ENCODE results near the gene COG4.

COG4 gene

GRCh38 chr16:70526403-70526802 lies 3.0 kb upstream of the COG4 start:
- DNase-seq: no peak

DNA sequence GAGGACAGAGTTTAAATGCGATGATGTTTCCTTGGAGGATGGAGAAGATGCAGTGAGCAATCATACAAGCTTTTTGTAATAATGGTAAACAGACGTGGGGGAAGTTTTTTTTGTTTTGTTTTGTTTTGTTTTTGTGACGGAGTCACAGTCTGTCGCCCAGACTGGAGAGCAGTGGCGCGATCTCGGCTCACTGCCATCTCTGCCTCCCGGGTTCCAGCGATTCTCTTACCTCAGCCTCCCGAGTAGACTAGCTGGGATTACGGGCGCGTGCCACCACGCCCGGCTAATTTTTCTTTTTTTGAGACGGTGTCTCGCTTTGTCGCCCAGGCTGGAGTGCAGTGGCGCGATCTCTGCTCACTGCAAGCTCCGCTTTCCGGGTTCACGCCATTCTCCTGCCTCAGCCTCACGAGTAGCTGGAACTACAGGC lies 1.1 kb upstream of the COG4 start:
- peak; percentile 32 for DNase-seq

DNA sequence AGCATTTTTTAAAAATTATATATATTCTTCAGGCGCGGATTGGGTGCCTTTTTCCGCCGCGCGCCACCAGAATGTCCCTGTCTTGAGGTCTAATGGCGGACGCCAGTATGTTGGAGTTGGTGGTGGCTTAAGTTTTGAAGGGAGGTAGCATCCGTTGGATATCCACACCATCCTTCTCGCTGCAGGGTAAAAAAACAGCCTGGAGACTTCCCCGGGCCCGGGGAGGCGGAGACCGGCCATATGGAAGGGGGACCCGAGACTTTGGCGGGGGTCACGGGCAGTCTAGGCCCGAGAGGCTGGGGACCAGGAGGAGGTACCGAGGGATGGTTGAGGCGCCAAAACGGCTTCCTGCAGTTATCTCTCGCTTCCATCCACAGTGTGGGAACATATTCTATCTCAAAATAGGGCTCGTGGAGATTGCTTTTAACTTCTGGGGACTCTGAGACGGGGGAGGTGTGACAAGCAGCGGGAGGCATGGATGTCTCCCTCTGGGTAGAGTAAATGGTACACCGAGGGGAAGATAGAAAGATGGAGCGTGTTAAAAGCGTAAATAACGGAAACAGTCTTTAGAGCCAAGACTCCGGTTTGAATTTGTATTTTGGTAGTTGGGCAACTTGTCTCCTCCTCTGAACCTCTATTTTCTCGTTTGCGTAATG lies 517 bp upstream of the COG4 start, which contains the start of gene SF3B3:
Gene SF3B3 (plus strand): TSS at position 74 of the 656 bp plus-strand sequence. CDS start 2,841 bp downstream, outside the sequence.
- DNase-seq: no peak

GRCh38 chr16:70522216-70523075 lies 908 bp downstream of the COG4 start:
- DNase-seq: no peak

GRCh38 chr16:70520612-70521297 lies 2.6 kb downstream of the COG4 start:
- no peak for DNase-seq

- no peak for DNase-seq
These were observed 10.9 kb downstream of the COG4 start for GRCh38 chr16:70512456-70512855.

- DNase-seq: no peak
These were observed 11.5 kb downstream of the COG4 start for GRCh38 chr16:70511833-70512232.

GRCh38 chr16:70510216-70510615 lies 13.1 kb downstream of the COG4 start:
- DNase-seq: no peak

DNA sequence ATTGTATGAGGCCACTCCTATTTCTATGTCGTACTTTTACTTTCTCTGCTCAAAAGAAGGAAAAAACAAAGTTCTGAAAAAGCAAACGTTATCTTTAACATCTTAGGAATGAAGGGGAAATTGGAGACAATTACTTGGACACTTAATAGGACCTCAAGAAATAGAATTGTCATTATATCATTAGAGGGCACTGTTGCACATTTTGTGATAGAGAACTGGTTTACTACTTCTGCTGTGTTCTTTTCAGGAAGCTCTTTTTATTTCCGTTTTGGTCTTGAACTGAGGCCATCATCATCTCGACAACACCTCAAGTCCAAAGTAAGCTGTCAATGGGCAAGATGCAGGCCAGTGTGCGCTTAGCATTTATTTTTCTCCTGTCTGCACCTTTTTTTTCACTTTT lies 14.6 kb downstream of the COG4 start:
- DNase-seq: no peak

DNA sequence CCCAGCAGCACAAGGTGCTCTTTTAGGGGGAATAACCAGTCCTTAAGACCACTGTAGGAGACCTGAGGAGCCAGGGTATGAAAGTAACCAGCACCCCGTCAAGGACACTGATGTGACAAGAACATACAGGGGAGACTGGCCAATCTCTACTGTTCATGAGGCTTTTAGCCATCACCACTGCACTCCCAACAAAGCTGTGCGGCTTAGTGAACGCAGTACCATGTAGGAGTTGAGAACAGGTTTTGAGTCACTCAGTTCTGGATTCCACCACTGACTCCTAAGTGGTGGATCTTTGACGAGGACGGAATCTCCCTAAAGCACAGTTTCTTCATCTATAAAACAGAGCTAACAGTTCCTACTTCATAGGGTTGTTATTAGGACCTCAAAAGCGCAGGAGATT lies 26.8 kb downstream of the COG4 start:
- peak; percentile 17 for DNase-seq

GRCh38 chr16:70495425-70496182 lies 27.8 kb downstream of the COG4 start:
- no peak for DNase-seq

GRCh38 chr16:70494777-70495176 lies 28.6 kb downstream of the COG4 start:
- no peak for DNase-seq

DNA sequence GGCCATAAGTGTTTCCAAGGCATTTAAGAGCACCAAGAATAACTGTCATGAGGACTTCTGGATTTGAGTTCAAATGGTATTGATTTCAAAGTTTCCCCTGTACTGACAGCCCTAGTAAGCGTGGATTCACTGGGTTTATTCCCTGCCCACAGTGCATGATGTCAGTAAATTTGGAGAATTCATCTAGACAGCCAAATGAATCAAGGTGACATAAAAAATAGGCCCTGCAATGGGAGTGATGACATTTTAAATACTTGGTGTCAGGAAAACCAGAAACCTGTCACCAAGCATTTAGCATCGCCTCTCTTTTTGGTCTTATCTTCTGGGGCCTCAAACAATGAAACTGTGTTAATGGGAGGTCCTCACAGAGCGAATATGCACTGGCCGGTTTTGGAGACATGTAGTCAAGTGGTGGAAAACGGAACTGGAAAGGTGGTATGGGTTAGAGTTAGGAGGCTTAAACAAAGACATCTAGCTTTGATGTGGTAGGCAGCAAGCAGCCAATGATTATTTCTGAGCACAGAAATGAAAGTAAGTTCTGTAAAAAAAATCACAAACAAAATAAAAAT lies 29.1 kb downstream of the COG4 start:
- no peak for DNase-seq

GRCh38 chr16:70493802-70494201 lies 29.6 kb downstream of the COG4 start:
- DNase-seq: no peak

- DNase-seq: no peak
These were observed 33.1 kb downstream of the COG4 start for GRCh38 chr16:70490261-70490660.

GRCh38 chr16:70484867-70485266 lies 38.5 kb downstream of the COG4 start:
- no peak for DNase-seq

DNA sequence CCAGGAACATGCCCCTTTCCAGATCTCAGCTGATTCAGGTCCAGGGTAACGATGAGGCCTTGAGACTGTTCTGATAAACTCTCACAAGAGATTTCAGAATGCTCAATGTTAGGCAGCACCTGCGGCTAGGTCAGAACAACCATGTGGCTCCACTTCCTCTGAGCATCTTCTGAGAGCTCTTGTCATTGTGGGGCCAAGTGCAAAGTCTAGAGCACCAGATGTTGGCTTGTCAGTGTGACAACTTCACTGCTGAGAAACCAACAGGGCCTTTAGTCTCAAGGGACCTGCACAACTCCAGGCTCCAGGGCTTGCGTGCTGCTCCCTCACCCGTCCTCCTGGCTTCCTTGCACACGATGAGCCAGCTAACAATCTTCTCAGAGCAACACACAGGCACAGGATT lies 39.9 kb downstream of the COG4 start:
- no peak for DNase-seq

- no peak for DNase-seq
These were observed 40.7 kb downstream of the COG4 start for GRCh38 chr16:70482624-70483023.

- DNase-seq: no peak
These were observed 41.3 kb downstream of the COG4 start for GRCh38 chr16:70481929-70482536.

GRCh38 chr16:70480127-70481105 lies 42.9 kb downstream of the COG4 start:
- DNase-seq: no peak

- DNase-seq: no peak
These were observed 44.4 kb downstream of the COG4 start for GRCh38 chr16:70478912-70479341.
